ENCODE results near the gene SSH3.

- TF ChIP-seq CTCF (IDR thresholded peaks at IDR 0.05) (no peak), RAD21 (IDR thresholded peaks at IDR 0.05; ENCODE audit: low read length) (no peak), PBX3 (IDR thresholded peaks at IDR 0.05) (peak; percentile 38; the same call in 1 of the 2 replicates)
Measured at GRCh38 chr11:67301951-67302516, 1.3 kb upstream of the SSH3 start.
